Endothelial cell of umbilical vein (primary cell): ENCODE data around the gene CLIC6. TPM values are rescaled to one million over a fixed set of nuclear protein-coding genes. Genes with fewer than 3 reads are reported as not detected.

ENCODE experiments used
- BruUV-seq: library from RNA; stranded (reverse); fragments of 400-500 nt; replicated peaks from 2 replicates; lab custom pipeline; 2021; lab: Mats Ljungman, UMichigan
- CTCF ChIA-PET: fragments of 300-600, 350-600 bp; sonication (Branson Sonifier 250); formaldehyde crosslinking; loops from one replicate; lab custom pipeline; 2021; ENCODE audit warnings: antibody characterized with exemption, inconsistent platforms; lab: Charles Lee
- POLR2A ChIA-PET: fragments of 300-600, 350-600 bp; sonication (Branson Sonifier 250); formaldehyde crosslinking; loops from one replicate; lab custom pipeline; 2021; ENCODE audit warnings: antibody characterized with exemption, inconsistent platforms; lab: Charles Lee
- DNase-seq: peaks from one replicate; pipeline ENCODE4 v3.0.0-alpha.2; 2011; ENCODE audit warnings: low read depth, low spot score
- FAIRE-seq: peaks from 2 replicates; lab custom pipeline; 2011; peaks lifted over from hg19 to GRCh38; lab: Jason Lieb, UNC
- H2AFZ ChIP-seq: 2 replicates; pipeline ENCODE4 v1.6.0; 2012; ENCODE audit warnings: low read depth, low read length, control low read depth, inconsistent platforms
- H3K27ac ChIP-seq: 2 replicates; pipeline ENCODE4 v1.5.1; 2011; ENCODE audit warnings: low read depth, mild to moderate bottlenecking, control low read depth, low read length, moderate library complexity; ENCODE audit not compliant: insufficient read depth
- H3K27me3 ChIP-seq, 2 experiments: 2 replicates each; pipeline versions ENCODE4 v1.6.0 to v1.6.1; 2011; ENCODE audit warnings: low read length in 2 of 2, mixed read lengths in 1 of 2; ENCODE audit not compliant: control insufficient read depth in 2 of 2, insufficient read depth in 2 of 2
- H3K36me3 ChIP-seq, 2 experiments: 2 replicates in 1 of 2; 3 replicates in 1 of 2; pipeline ENCODE4 v1.5.1; 2011; ENCODE audit warnings: low read length in 2 of 2, mild to moderate bottlenecking in 1 of 2, moderate library complexity in 1 of 2; ENCODE audit not compliant: control insufficient read depth in 2 of 2, insufficient read depth in 2 of 2; ENCODE audit errors: extremely low read depth in 1 of 2
- H3K4me1 ChIP-seq: 3 replicates; pipeline ENCODE4 v1.5.1; 2011; ENCODE audit warnings: mild to moderate bottlenecking, low read length; ENCODE audit not compliant: control insufficient read depth, insufficient read depth; ENCODE audit errors: extremely low read depth
- H3K4me2 ChIP-seq: 2 replicates; pipeline ENCODE4 v1.6.1; 2011; ENCODE audit warnings: low read length, control low read depth, mixed read lengths; ENCODE audit not compliant: insufficient read depth
- H3K4me3 ChIP-seq, 3 experiments: fragments of 200-600 bp in 1 of 3; sonication (generic), shearing (Covaris generic) in 1 of 3; replicated peaks in 1 of 3; 2 replicates each; pipeline ENCODE4 v1.5.1; 2011 to 2016; ENCODE audit warnings: control low read depth in 3 of 3, low read length in 3 of 3, mild to moderate bottlenecking in 2 of 3, inconsistent platforms in 1 of 3, low read depth in 1 of 3, moderate library complexity in 1 of 3; ENCODE audit not compliant: insufficient read depth in 1 of 3
- H3K79me2 ChIP-seq: 2 replicates; pipeline ENCODE4 v1.6.0; 2012; ENCODE audit warnings: low read length, inconsistent platforms; ENCODE audit not compliant: control insufficient read depth, insufficient read depth
- H3K9ac ChIP-seq: replicated peaks from 2 replicates; pipeline ENCODE3; 2011; ENCODE audit warnings: low read length, control low read depth; ENCODE audit not compliant: insufficient read depth; ENCODE audit errors: extremely low read depth
- H3K9me1 ChIP-seq: replicated peaks from 3 replicates; pipeline ENCODE4 v1.6.0; 2011; ENCODE audit warnings: mild to moderate bottlenecking, low read length; ENCODE audit not compliant: control insufficient read depth, insufficient read depth; ENCODE audit errors: extremely low read depth
- H3K9me3 ChIP-seq: replicated peaks from 2 replicates; pipeline ENCODE4 v1.5.1; 2012; ENCODE audit warnings: low read length, inconsistent platforms; ENCODE audit not compliant: control insufficient read depth, insufficient read depth
- H4K20me1 ChIP-seq: replicated peaks from 2 replicates; pipeline ENCODE3; 2011; ENCODE audit warnings: mild to moderate bottlenecking, low read length; ENCODE audit not compliant: control insufficient read depth, insufficient read depth; ENCODE audit errors: extremely low read depth
- EZH2 ChIP-seq: IDR thresholded peaks from 2 replicates; pipeline ENCODE4 v1.6.1; 2012; ENCODE audit warnings: borderline replicate concordance, low read depth, mild to moderate bottlenecking, moderate library complexity, low read length, inconsistent platforms; ENCODE audit not compliant: severe bottlenecking
- FOS ChIP-seq: IDR thresholded peaks from 2 replicates; pipeline ENCODE4 v1.6.1; 2011; ENCODE audit warnings: mild to moderate bottlenecking, low read length, moderate library complexity, borderline replicate concordance; ENCODE audit not compliant: insufficient read depth
- GATA2 ChIP-seq: IDR thresholded peaks from 2 replicates; pipeline ENCODE4 v1.7.0; 2011; ENCODE audit warnings: low read depth, mild to moderate bottlenecking, moderate library complexity, mixed read lengths, low read length; ENCODE audit not compliant: insufficient read length, insufficient read depth
- JUN ChIP-seq: IDR thresholded peaks from 2 replicates; pipeline ENCODE4 v1.6.1; 2011; ENCODE audit warnings: borderline replicate concordance, low read depth; ENCODE audit not compliant: insufficient read length, insufficient read depth
- MYC ChIP-seq: IDR thresholded peaks from one replicate; pipeline ENCODE4 v1.6.1; 2011; ENCODE audit warnings: mild to moderate bottlenecking, low read depth, low read length
- POLR2A ChIP-seq: IDR thresholded peaks from 2 replicates; pipeline ENCODE4 v1.6.1; 2012; ENCODE audit warnings: low read depth, mild to moderate bottlenecking, control low read depth, low read length
- POLR2AphosphoS5 ChIP-seq: IDR thresholded peaks from 2 replicates; pipeline ENCODE4 v1.6.1; 2012; ENCODE audit warnings: low read depth, mild to moderate bottlenecking, control low read depth, low read length, moderate library complexity; ENCODE audit not compliant: insufficient read depth
- dilution Hi-C: fragments of 300-500 bp; cut with MboI; formaldehyde crosslinking; loops from one replicate; pipeline ENCODE4 v1.15.0; 2019; ENCODE audit warnings: low sequenced_read_pairs; ENCODE audit not compliant: extremely low pct_ligation_motif_present
- intact Hi-C: fragments of 100-400 bp; cut with micrococcal nuclease; formaldehyde crosslinking; loops from one replicate; pipeline ENCODE4 v1.10.0; 2022
- polyA plus RNA-seq, 4 experiments: library from polyadenylated mRNA; depleted of rRNA in 3 of 4; stranded (reverse) in 3 of 4; unstranded in 1 of 4; fragments of >200 nt; gene quantifications; 2 replicates each; pipeline versions ENCODE4 v1.2.1 to v1.2.3, GENCODE V29; 2011 to 2012; ENCODE audit warnings: missing spikeins in 1 of 4
- total RNA-seq: library from RNA; stranded (reverse); gene quantifications from 2 replicates; pipeline ENCODE4 v1.2.3, GENCODE V29; 2021
- TF ChIP-seq, protein P1 (sequence below): IDR thresholded peaks from 2 replicates; pipeline ENCODE4 v1.6.1; 2011; ENCODE audit not compliant: insufficient read depth, insufficient read length
- TF ChIP-seq, protein P2 (sequence below), 2 donors: IDR thresholded peaks; 1 replicate in 1 of 2; 2 replicates in 1 of 2; pipeline ENCODE4 v1.5.1; 2011; ENCODE audit warnings: low read length in 2 of 2, mild to moderate bottlenecking in 2 of 2, moderate library complexity in 2 of 2, control low read depth in 1 of 2, inconsistent platforms in 1 of 2, low read depth in 1 of 2; ENCODE audit not compliant: insufficient read depth in 1 of 2; ENCODE audit errors: extremely low read depth in 1 of 2

Gene CLIC6
- total and polyA plus RNA-seq, 2 donors (not counting 3 experiments of a cell fraction or from before 2014, with no cell fraction given) = not detected

DNA sequence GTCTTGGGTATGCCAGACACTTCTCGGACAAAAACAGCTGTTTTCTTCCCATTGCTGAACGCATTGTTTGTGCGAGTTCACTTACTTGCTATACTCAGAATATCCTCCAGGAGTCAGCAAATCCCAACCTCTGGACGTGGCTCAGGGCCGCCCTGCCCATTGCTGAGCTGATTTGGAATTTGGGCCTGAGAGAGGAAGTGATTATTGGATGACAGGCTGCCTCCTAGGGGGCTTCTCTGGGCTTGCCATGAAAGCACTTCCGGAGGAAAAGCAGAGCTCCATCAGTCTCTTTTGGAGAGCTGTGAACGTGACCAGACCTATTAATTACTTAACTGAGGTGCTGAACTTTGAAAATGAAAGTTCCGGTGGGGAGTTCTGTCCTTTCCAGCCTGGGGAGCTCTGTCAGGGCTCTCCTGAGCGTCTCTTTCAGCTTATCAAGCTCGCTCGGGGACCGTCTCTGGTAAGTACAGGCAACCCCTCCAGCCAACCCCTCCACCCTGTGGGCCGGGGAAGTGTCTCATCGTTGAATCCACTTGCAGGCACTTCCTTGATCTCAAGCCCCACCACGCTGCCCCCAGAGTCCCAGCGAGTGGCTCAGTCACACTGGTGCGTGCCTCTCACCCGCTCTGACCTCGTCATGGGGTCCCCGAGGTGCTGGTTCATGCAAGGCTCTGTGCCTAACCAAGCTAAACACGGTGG lies 76.9 kb downstream of the CLIC6 start:
- Histone ChIP-seq H4K20me1 (no peaks in the 10 kb centered on the region), H3K4me2 (peak overlapping the region; percentile 46), H3K27me3 (peaks cover 11 to 23% of the 10 kb centered on the region in 2 experiments), H2AFZ (peak overlapping the region; percentile 28), H3K9me3 (no peaks in the 10 kb centered on the region), H3K27ac (no peak overlapping the region), H3K4me3 (no peak overlapping the region), H3K9me1 (no peaks in the 10 kb centered on the region), H3K4me1 (no peaks in the 10 kb centered on the region), H3K9ac (no peak overlapping the region), H3K36me3 (no peaks in the 10 kb centered on the region), H3K79me2 (no peaks in the 10 kb centered on the region)
- dilution Hi-C loops = no loop called here
- TF ChIP-seq MYC = no peak
- no peak for TF ChIP-seq POLR2AphosphoS5
- peak; percentile 31 for TF ChIP-seq FOS
- no peak for TF ChIP-seq JUN
- TF ChIP-seq POLR2A = no peak
- no peak for TF ChIP-seq EZH2
- TF ChIP-seq GATA2 = no peak
- TF ChIP-seq, protein P1, sequence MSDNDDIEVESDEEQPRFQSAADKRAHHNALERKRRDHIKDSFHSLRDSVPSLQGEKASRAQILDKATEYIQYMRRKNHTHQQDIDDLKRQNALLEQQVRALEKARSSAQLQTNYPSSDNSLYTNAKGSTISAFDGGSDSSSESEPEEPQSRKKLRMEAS = no peak
- TF ChIP-seq, protein P2, sequence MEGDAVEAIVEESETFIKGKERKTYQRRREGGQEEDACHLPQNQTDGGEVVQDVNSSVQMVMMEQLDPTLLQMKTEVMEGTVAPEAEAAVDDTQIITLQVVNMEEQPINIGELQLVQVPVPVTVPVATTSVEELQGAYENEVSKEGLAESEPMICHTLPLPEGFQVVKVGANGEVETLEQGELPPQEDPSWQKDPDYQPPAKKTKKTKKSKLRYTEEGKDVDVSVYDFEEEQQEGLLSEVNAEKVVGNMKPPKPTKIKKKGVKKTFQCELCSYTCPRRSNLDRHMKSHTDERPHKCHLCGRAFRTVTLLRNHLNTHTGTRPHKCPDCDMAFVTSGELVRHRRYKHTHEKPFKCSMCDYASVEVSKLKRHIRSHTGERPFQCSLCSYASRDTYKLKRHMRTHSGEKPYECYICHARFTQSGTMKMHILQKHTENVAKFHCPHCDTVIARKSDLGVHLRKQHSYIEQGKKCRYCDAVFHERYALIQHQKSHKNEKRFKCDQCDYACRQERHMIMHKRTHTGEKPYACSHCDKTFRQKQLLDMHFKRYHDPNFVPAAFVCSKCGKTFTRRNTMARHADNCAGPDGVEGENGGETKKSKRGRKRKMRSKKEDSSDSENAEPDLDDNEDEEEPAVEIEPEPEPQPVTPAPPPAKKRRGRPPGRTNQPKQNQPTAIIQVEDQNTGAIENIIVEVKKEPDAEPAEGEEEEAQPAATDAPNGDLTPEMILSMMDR (IDR thresholded peaks at IDR 0.05; ENCODE audit: extremely low read depth in 1 of 2, insufficient read depth in 1 of 2, low read depth in 1 of 2, low read length in 2 of 2) = peak; percentile 80 to 90
- DNase-seq (peak; percentile 74), FAIRE-seq (peak; percentile 94)
- BruUV-seq = no TSS peak
- ChIA-PET CTCF (interaction anchor here (0.5 to 5.8 kb wide), 91 partner anchors 9 to 1366 kb away, joined by 3 to 249 read pairs (median 5); no protein-coding TSS in a partner anchor), POLR2A (interaction anchor here (1.0 to 1.9 kb wide), 2 partner anchors 142 to 1094 kb away, joined by 3 to 16 read pairs; no protein-coding TSS in a partner anchor)
- intact Hi-C loops = loop anchor here (1.0 to 5.0 kb wide), 8 partner anchors 143 to 1282 kb away; no protein-coding TSS in a partner anchor
